DMS53 treated with DMSO at 0.1 percent for 48 hours (cell line): ENCODE results near the gene TMEM169.
A peak's percentile ranks its signal among the peaks of the same experiment; 100 is the strongest.

Experiments
- DNase-seq: peaks from one replicate; lab custom pipeline; 2025; ENCODE audit not compliant: unreplicated experiment; lab: John Stamatoyannopoulos, UW

TMEM169 gene

GRCh38 chr2:216081487-216082116 is at the start of gene TMEM169, which contains the start of gene PECR:
TSS of gene TMEM169 (plus strand) at chr2:216081919. CDS start at chr2:216095964, 14,045 bp downstream.
TSS of gene PECR (minus strand) at chr2:216081809. CDS start at chr2:216081741, 68 bp downstream.
- DNase-seq = peak; percentile 38

- no peak for DNase-seq
These were observed 49.6 kb upstream of the TMEM169 start for GRCh38 chr2:216031960-216032689.

- DNase-seq = no peak
These were observed 48.3 kb upstream of the TMEM169 start for GRCh38 chr2:216033403-216033802.

DNA sequence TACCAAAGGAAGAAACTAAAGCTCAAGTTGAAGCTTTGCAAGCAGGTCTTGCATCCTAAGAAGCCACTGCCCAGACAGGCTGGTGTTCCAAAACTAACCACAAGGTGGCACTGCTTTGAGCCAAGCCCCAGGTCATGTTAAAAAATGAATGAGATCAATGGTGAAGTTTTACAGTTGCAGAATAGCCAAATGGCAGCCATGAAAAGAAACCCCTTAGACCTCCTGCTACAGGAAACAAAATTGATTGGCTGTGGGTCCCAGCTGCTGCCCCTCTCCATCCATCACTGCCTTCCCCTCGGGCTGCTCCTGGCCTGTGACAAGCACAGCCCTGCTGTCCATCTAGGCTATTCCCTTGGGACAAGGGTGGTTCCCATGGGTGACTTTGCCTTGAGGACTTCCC is 47.7 kb upstream of the TMEM169 start:
- peak; percentile 24 for DNase-seq

- DNase-seq = no peak
These were observed 41.8 kb upstream of the TMEM169 start for GRCh38 chr2:216039918-216040317.

- DNase-seq = no peak
These were observed 40.3 kb upstream of the TMEM169 start for GRCh38 chr2:216041438-216041837.

GRCh38 chr2:216043949-216044348 is 37.8 kb upstream of the TMEM169 start:
- no peak for DNase-seq

- DNase-seq = no peak
These were observed 36.7 kb upstream of the TMEM169 start for GRCh38 chr2:216044883-216045486.

- no peak for DNase-seq
These were observed 34.3 kb upstream of the TMEM169 start for GRCh38 chr2:216047397-216047796.

GRCh38 chr2:216049452-216049851 is 32.3 kb upstream of the TMEM169 start:
- no peak for DNase-seq

- no peak for DNase-seq
These were observed 30.4 kb upstream of the TMEM169 start for GRCh38 chr2:216051350-216051749.

- no peak for DNase-seq
These were observed 29.3 kb upstream of the TMEM169 start for GRCh38 chr2:216052420-216052819.

DNA sequence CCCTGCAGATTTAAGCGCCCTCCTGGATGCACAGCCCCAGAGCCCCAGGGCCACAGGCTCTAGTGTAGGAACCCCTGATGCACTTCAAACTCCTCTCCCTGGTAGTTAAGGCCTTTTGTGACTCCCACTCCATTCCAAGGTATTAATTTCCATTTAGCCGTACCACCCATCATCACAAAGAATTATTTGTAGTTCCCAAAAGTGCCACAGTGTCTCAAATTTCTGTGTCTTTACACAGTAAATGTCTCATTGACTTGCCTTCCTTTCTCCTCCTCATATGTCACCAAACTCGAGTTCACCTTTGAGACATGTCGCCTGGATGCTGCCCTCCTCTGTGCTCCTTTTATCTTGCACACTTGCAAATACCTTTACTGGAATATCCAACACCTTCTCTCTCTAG is 26.0 kb upstream of the TMEM169 start:
- DNase-seq = no peak

- no peak for DNase-seq
These were observed 25.0 kb upstream of the TMEM169 start for GRCh38 chr2:216056739-216057138.

DNA sequence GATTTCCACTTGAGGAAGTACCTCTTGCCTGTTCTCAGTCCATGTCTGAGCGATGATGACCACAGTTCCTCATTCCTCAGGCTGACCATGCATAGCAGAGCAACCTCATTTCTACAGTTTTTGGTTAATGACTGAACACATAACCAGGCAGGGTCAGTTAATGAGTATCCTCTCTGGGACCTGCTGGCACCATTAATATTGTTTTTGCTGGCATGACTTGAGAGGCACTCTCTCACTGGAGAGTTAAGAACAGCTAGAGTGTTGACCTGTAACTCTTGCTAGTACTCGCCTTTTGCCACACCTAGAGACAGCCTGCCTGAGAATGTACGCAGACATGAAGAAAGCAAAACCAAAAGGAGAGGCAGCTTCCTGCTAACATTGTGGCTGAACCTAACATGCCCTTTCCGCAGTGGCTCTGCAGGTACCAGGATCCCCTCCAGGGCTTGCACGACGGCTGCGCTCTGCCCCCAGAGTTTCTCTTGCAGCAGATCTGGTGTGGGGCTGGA is 24.0 kb upstream of the TMEM169 start:
- no peak for DNase-seq

- DNase-seq = no peak
These were observed 22.4 kb upstream of the TMEM169 start for GRCh38 chr2:216059233-216059834.

DNA sequence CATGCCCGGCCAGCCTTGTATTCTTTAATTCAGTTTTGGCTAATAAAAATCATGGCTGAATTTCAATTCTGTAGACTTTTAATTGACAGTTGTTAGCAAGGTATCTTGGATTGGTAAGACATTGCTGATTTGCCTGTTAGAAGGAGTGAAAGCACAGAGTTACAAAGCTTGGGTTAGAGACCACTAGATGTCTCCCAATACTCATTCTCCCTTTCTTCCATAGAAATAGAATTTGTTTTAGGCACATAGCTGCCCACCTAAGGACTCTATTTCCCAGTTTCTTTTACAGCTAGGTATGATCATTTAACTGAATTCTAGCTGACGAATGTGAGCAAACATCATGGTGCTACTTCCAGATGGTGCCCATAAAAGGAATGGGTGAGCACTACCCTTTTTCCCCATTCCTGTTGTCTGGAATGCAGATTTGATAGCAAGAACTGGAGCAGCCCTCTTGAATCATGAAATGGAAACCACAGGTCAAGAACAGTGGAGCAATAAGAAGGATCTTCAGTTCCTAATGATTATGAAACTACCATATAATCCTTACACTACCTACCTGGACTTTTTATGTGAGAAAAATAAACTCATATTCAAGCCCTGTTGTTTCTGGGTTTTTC is 17.6 kb upstream of the TMEM169 start:
- DNase-seq = no peak

GRCh38 chr2:216064665-216065064 is 17.1 kb upstream of the TMEM169 start:
- no peak for DNase-seq

DNA sequence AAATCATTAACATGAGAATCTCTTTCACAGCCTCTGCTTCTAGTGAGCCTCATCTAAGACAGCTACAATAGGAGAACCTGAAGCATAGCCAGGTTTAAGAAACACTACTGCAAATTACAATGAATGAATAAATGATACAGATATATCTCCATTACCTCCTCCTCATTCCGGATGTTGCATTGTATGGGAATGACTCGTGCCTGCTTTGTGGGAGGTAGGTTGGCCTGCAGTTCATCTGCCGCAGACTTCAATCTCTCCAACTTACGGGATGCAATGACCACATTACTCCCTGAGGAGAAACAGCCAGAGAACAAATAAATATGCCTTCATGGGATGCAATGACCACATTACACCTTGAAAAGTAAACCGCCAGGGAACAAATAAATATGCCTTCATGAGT is 15.5 kb upstream of the TMEM169 start:
- no peak for DNase-seq

DNA sequence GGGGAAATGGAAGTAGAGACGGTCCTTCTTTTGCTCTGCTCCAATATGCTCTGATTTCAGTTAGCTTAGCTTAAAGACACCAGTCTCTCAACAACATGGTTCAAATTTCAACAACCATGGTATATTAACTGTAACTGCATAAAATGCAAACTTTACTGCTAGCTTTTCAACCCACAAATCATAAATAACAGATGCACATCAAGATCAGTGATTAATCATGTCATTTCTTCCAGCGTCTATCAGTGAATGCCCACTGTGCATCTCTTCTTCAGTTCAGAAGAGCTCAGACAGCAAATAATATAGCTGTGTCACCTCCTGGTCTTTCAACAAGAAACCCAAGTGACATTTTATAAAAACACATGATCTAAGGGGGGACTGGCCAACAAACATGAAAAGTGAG is 12.7 kb upstream of the TMEM169 start:
- no peak for DNase-seq

DNA sequence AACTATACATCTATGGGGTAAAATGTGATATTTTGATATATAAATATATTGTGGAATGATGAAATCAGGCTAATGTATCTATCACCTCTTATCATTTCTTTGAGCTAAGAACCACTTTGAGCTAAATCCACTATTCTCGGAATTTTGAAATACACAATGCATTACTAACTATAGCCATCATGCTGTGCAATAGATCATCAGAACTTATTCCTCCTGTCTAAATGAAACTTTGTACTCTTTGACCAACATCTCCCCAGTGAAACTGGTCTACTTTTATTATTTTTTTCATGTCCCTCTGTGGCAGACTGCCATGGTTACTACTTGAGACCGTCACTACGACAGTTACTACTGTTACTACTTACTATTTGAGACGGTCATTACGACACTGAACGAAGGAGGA is 11.5 kb upstream of the TMEM169 start:
- no peak for DNase-seq
